Prostate gland (tissue), 2 donors: Measurements from ENCODE around the gene ADD1. TPM values are rescaled to one million over a fixed set of nuclear protein-coding genes. Genes with fewer than 3 reads are reported as not detected.

Experiments used
- DNase-seq: peaks from one replicate; pipeline ENCODE4 v3.0.0-alpha.2; 2019; ENCODE audit warnings: low spot score
- H3K27ac ChIP-seq, 2 donors: fragments of 200-600 bp; sonication (generic); 2 replicates each; pipeline ENCODE4 v1.5.1; 2017 to 2019
- H3K27me3 ChIP-seq: fragments of 200-600 bp; sonication (generic); replicated peaks from 2 replicates; pipeline ENCODE4 v1.5.1; 2019; ENCODE audit not compliant: insufficient read depth
- H3K36me3 ChIP-seq, 2 donors: fragments of 200-600 bp; sonication (generic); 1 replicate in 1 of 2; 2 replicates in 1 of 2; pipeline versions ENCODE4 v1.5.1 to v1.8.1; 2017 to 2019
- H3K4me1 ChIP-seq: fragments of 200-600 bp; sonication (generic); replicated peaks from 2 replicates; pipeline ENCODE4 v1.5.1; 2019
- H3K4me3 ChIP-seq, 2 donors: fragments of 200-600 bp; sonication (generic); 2 replicates each; pipeline ENCODE4 v1.5.1; 2017 to 2019
- H3K9me3 ChIP-seq: fragments of 200-600 bp; sonication (generic); 2 replicates; pipeline ENCODE4 v1.5.1; 2017
- CTCF ChIP-seq, 4 experiments: fragments of 200-600 bp in 2 of 4; fragments of 450-650 bp in 2 of 4; sonication (generic) in 2 of 4; IDR thresholded peaks; 1 replicate in 3 of 4; 2 replicates in 1 of 4; pipeline ENCODE4 v1.5.1; 2016 to 2019; ENCODE audit warnings: antibody characterized with exemption in 4 of 4, mild to moderate bottlenecking in 2 of 4, moderate library complexity in 2 of 4
- POLR2A ChIP-seq: fragments of 450-650 bp; IDR thresholded peaks from one replicate; pipeline ENCODE4 v1.6.1; 2016; ENCODE audit warnings: antibody characterized with exemption, mild to moderate bottlenecking
- POLR2AphosphoS5 ChIP-seq: sonication (generic); formaldehyde crosslinking; IDR thresholded peaks from one replicate; pipeline ENCODE4 v1.6.1; 2017; ENCODE audit warnings: antibody characterized with exemption
- WGBS: methylation state at CpG from one replicate; pipeline ENCODE4 v1.1.5; 2018; 5-methylcytosine and 5-hydroxymethylcytosine counted together
- intact Hi-C: fragments of 100-400 bp; cut with DNase I; formaldehyde crosslinking; loops from one replicate; pipeline ENCODE4 v1.14.2; 2022
- total RNA-seq, 2 donors: library from RNA; depleted of rRNA; stranded (reverse); fragments of >200 nt; gene quantifications; one replicate each; pipeline ENCODE4 v1.1.0, GENCODE V29; 2016

Gene ADD1
- total RNA-seq, 2 donors from 2014 or later: 164 to 321 TPM

DNA sequence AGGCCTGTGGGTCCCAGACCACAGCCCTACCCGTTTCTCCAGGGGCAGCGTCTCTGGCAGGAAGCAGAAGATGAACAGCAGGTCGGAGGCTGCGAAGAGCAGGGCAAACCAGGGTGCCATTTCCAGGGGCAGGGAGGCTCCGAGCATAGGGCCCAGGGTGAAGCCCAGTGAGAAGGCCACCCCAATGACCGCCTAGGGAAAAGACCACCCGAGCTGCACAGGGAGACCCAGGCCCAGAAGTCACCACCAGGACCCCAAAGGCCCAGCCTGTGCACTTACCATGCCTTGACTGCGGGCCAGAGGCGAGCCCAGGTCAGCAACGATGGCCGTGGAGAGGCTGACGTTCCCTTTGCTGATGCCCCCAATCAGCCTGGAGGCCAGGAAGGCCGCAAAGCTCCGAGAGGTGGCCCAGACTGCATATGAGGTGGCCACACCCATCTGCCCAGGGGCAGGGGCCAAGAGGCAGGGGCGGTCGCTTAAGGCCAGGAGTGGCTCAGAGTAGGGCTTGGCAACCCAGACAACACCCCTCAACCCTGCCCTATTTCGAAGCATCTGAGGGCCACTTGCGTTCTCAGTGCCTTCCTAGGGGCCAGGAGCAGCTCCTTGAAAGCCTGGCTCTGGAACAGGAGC lies 88.8 kb downstream of the ADD1 start:
- H3K9me3 ChIP-seq: no peaks in the 10 kb centered on the region
- WGBS: 93% methylated on average over 15 of the region's 18 CpGs
- H3K27me3 ChIP-seq: no peaks in the 10 kb centered on the region
- no peak overlapping the region for H3K4me3 ChIP-seq
- TF ChIP-seq CTCF (IDR thresholded peaks at IDR 0.05) (no peak), POLR2AphosphoS5 (no peak), POLR2A (no peak)
- H3K4me1 ChIP-seq: peaks cover 31% of the 10 kb centered on the region
- peaks cover 0 to 8% of the 10 kb centered on the region in 2 donors for H3K36me3 ChIP-seq
- peak overlapping the region; percentile 77 to 90 for H3K27ac ChIP-seq
- no peak for DNase-seq
- intact Hi-C loops: loop anchor here (5.0 to 10.0 kb wide), 3 partner anchors 90 to 668 kb away; partner anchors contain the start of genes ADD1 and MXD4

DNA sequence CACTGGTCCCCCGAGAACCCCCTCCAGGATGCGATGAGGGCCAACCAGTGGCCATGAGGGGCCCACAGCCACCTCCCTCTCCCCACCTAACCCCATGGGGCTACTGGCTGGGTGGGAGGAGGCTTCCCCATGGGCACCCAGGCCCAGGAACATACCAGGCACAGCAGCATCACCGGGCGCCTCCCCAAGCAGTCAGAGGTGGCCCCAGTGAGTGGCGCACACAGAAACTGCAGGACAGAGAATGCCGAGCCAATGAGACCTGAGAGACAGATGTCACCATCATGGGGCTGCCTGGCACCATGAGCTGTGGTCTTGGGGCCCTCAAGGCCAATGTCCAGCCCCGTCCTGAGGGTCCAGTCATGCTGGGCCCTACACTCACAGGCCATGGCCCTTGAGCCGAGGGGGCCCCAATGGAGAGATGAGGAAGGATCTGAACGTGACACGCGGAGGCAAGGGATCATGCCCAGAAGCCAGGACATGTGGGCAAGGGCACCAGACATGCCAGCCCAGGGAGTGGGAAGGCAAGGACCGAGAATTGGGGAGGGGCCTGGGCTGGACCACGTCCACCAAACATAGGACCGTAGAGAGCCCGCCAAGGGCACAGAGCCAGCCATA lies 89.4 kb downstream of the ADD1 start:
- Histone ChIP-seq H3K4me1 (peaks cover 31% of the 10 kb centered on the region), H3K27me3 (no peaks in the 10 kb centered on the region), H3K4me3 (no peak overlapping the region), H3K36me3 (peaks cover 0 to 8% of the 10 kb centered on the region in 2 donors), H3K9me3 (no peaks in the 10 kb centered on the region), H3K27ac (peak overlapping the region; percentile 90 to 91)
- 68% methylated on average over 13 of the region's 15 CpGs for WGBS
- DNase-seq: no peak
- intact Hi-C loops: loop anchor here (5.0 to 10.0 kb wide), 3 partner anchors 91 to 668 kb away; partner anchors contain the start of genes ADD1 and MXD4
- TF ChIP-seq POLR2AphosphoS5 (no peak), POLR2A (no peak), CTCF (IDR thresholded peaks at IDR 0.05) (no peak)

GRCh38 chr4:2933566-2934076 lies 90.0 kb downstream of the ADD1 start:
- DNase-seq: no peak
- H3K9me3 ChIP-seq: no peaks in the 10 kb centered on the region
- peaks cover 31% of the 10 kb centered on the region for H3K4me1 ChIP-seq
- peaks cover 0 to 4% of the 10 kb centered on the region in 2 donors for H3K36me3 ChIP-seq
- TF ChIP-seq CTCF (IDR thresholded peaks at IDR 0.05) (no peak), POLR2A (no peak), POLR2AphosphoS5 (no peak)
- H3K4me3 ChIP-seq: peak overlapping the region; percentile 95 to 99
- intact Hi-C loops: loop anchor here (5.0 to 10.0 kb wide), 3 partner anchors 91 to 669 kb away; partner anchors contain the start of genes ADD1 and MXD4
- peak overlapping the region; percentile 90 to 91 for H3K27ac ChIP-seq
- 23% methylated on average over 23 of the region's 31 CpGs for WGBS
- no peaks in the 10 kb centered on the region for H3K27me3 ChIP-seq

GRCh38 chr4:2934077-2934812 lies 90.6 kb downstream of the ADD1 start:
- TF ChIP-seq POLR2A (no peak), POLR2AphosphoS5 (no peak), CTCF (IDR thresholded peaks at IDR 0.05) (no peak)
- Histone ChIP-seq H3K4me1 (peaks cover 31% of the 10 kb centered on the region), H3K4me3 (peak overlapping the region; percentile 95 to 99), H3K9me3 (no peaks in the 10 kb centered on the region), H3K27me3 (no peaks in the 10 kb centered on the region), H3K27ac (peak overlapping the region; percentile 90 to 91), H3K36me3 (peaks cover 0 to 4% of the 10 kb centered on the region in 2 donors)
- no peak for DNase-seq
- 1% methylated on average over 14 of the region's 93 CpGs for WGBS
- intact Hi-C loops: loop anchor here (5.0 to 10.0 kb wide), 3 partner anchors 92 to 669 kb away; partner anchors contain the start of genes ADD1 and MXD4
